ENCODE measurements around the gene BRS3. TPM values are rescaled to one million over a fixed set of nuclear protein-coding genes. Genes with fewer than 3 reads are reported as not detected.

The BRS3 gene
- polyA plus RNA-seq, 1 donor from 2014 or later = 0.20 TPM

- Histone ChIP-seq H3K36me3 (ENCODE audit: insufficient read depth, low read length) (no peaks in the 10 kb centered on the region), H3K27ac (ENCODE audit: low read length) (no peak overlapping the region), H3K9me3 (ENCODE audit: low read length) (no peaks in the 10 kb centered on the region), H3K9me2 (ENCODE audit: insufficient read depth, low read length) (no peaks in the 10 kb centered on the region), H3K79me2 (replicated peaks; ENCODE audit: insufficient read depth, low read length) (no peaks in the 10 kb centered on the region), H3K9ac (ENCODE audit: low read length) (no peak overlapping the region), H2AFZ (ENCODE audit: low read depth, low read length) (no peak overlapping the region), H4K20me1 (ENCODE audit: insufficient read depth) (no peaks in the 10 kb centered on the region), H3F3A (ENCODE audit: insufficient read depth, low read length, poor library complexity, severe bottlenecking) (no peaks in the 10 kb centered on the region), H3K4me2 (ENCODE audit: low read length) (no peak overlapping the region), H3K27me3 (ENCODE audit: insufficient read depth, low read depth, low read length) (no peaks in the 10 kb centered on the region), H3K4me3 (ENCODE audit: low read length) (no peak overlapping the region)
- no peak for TF ChIP-seq EZH2 (IDR thresholded peaks at IDR 0.05; ENCODE audit: borderline replicate concordance, insufficient read depth, low read length, poor library complexity, severe bottlenecking)
- no peak for TF ChIP-seq SMC3 (conservative IDR thresholded peaks at IDR 0.05; ENCODE audit: poor library complexity)
- TF ChIP-seq POLR2AphosphoS5 (IDR thresholded peaks at IDR 0.05) = no peak
- TF ChIP-seq EP300 (conservative IDR thresholded peaks at IDR 0.05; ENCODE audit: poor library complexity, severe bottlenecking) = no peak
- TF ChIP-seq TAF1 (IDR thresholded peaks at IDR 0.05; ENCODE audit: low read depth) = no peak
- TF ChIP-seq RAD21 (conservative IDR thresholded peaks at IDR 0.05) = no peak
- TF ChIP-seq, protein P1, sequence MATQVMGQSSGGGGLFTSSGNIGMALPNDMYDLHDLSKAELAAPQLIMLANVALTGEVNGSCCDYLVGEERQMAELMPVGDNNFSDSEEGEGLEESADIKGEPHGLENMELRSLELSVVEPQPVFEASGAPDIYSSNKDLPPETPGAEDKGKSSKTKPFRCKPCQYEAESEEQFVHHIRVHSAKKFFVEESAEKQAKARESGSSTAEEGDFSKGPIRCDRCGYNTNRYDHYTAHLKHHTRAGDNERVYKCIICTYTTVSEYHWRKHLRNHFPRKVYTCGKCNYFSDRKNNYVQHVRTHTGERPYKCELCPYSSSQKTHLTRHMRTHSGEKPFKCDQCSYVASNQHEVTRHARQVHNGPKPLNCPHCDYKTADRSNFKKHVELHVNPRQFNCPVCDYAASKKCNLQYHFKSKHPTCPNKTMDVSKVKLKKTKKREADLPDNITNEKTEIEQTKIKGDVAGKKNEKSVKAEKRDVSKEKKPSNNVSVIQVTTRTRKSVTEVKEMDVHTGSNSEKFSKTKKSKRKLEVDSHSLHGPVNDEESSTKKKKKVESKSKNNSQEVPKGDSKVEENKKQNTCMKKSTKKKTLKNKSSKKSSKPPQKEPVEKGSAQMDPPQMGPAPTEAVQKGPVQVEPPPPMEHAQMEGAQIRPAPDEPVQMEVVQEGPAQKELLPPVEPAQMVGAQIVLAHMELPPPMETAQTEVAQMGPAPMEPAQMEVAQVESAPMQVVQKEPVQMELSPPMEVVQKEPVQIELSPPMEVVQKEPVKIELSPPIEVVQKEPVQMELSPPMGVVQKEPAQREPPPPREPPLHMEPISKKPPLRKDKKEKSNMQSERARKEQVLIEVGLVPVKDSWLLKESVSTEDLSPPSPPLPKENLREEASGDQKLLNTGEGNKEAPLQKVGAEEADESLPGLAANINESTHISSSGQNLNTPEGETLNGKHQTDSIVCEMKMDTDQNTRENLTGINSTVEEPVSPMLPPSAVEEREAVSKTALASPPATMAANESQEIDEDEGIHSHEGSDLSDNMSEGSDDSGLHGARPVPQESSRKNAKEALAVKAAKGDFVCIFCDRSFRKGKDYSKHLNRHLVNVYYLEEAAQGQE (IDR thresholded peaks at IDR 0.05; ENCODE audit: borderline replicate concordance) = no peak
These were observed 54.5 kb downstream of the BRS3 start for GRCh38 chrX:136542281-136542680.

Other genes with a start within 250 kb of the BRS3 start
- 0.68 and 5.4 TPM in 2 replicates for gene MAP7D3, start 236.5 kb upstream of the BRS3 start, polyA plus RNA-seq
- not detected in 2 replicates for gene ADGRG4, start 187.0 kb upstream of the BRS3 start, polyA plus RNA-seq
- gene HTATSF1, start 9.6 kb downstream of the BRS3 start, polyA plus RNA-seq = 114 and 137 TPM in 2 replicates
- not detected in 2 replicates for gene VGLL1, start 44.3 kb downstream of the BRS3 start, polyA plus RNA-seq
- gene CD40LG, start 160.2 kb downstream of the BRS3 start, polyA plus RNA-seq = not detected in 2 replicates

Measured in neural cell (in vitro differentiated cells).